OCI-LY1 (cell line): ENCODE measurements around the gene ENTPD8.

Experiments used
- EZH2 ChIP-seq: fragments of 200-600 bp; sonication (generic), shearing (Covaris generic); IDR thresholded peaks from 2 replicates; pipeline ENCODE4 v1.8.0; 2017; ENCODE audit warnings: borderline replicate concordance, mixed run types, mild to moderate bottlenecking, antibody characterized with exemption, low read length, moderate library complexity, mixed read lengths
- TF ChIP-seq, protein P1 (sequence below): fragments of 200-600 bp; sonication (generic), shearing (Covaris generic); IDR thresholded peaks from 2 replicates; pipeline ENCODE4 v1.5.1; 2017; ENCODE audit warnings: mild to moderate bottlenecking, antibody characterized with exemption, low read length, moderate library complexity, mixed read lengths

DNA sequence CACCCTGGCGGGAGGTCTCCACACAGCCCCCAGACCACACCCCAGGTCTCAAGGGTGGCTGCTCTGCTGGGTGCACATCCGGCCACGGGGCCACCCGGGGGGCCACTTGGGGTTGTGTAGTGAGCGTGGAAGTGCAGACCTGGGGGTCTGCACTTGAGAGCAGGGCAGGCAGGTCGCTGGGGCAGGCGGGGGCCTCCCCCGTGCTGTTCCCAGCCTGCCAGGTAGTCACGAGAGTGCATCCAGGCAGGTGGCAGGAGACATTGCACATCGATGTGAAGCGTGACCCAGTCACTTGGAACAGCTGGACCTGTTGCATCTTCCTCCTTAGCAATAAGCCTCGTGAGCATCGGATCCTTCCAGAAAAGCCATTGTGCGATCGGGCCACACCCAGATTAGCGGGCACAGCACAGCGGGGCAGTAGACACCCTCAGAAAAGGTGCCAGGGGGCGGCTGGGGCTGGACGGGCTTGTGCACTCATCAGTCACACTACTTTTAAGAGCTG, 4.8 kb upstream of the ENTPD8 start:
- TF ChIP-seq, protein P1, sequence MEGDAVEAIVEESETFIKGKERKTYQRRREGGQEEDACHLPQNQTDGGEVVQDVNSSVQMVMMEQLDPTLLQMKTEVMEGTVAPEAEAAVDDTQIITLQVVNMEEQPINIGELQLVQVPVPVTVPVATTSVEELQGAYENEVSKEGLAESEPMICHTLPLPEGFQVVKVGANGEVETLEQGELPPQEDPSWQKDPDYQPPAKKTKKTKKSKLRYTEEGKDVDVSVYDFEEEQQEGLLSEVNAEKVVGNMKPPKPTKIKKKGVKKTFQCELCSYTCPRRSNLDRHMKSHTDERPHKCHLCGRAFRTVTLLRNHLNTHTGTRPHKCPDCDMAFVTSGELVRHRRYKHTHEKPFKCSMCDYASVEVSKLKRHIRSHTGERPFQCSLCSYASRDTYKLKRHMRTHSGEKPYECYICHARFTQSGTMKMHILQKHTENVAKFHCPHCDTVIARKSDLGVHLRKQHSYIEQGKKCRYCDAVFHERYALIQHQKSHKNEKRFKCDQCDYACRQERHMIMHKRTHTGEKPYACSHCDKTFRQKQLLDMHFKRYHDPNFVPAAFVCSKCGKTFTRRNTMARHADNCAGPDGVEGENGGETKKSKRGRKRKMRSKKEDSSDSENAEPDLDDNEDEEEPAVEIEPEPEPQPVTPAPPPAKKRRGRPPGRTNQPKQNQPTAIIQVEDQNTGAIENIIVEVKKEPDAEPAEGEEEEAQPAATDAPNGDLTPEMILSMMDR = no peak
- TF ChIP-seq EZH2 = no peak
